WERI-Rb-1 (cell line): Measurements from ENCODE around the gene RILPL1.

Source experiments
- DNase-seq: peaks from one replicate; pipeline ENCODE4 v3.0.0-alpha.2; 2020
- H3K27ac ChIP-seq: fragments of 250-450 bp; sonication (Bioruptor Pico); 2 replicates; pipeline ENCODE4 v1.5.1; 2020; ENCODE audit warnings: mild to moderate bottlenecking, moderate library complexity
- H3K27me3 ChIP-seq: fragments of 250-450 bp; sonication (Bioruptor Pico); 2 replicates; pipeline ENCODE4 v1.5.1; 2021; ENCODE audit warnings: mild to moderate bottlenecking, low read depth, moderate library complexity; ENCODE audit not compliant: insufficient read depth, severe bottlenecking
- H3K36me3 ChIP-seq: fragments of 250-450 bp; sonication (Bioruptor Pico); 2 replicates; pipeline ENCODE4 v1.5.1; 2020; ENCODE audit warnings: mild to moderate bottlenecking, moderate library complexity
- H3K4me3 ChIP-seq: 2 replicates; pipeline ENCODE4 v1.5.1; 2011; ENCODE audit warnings: low read depth, mild to moderate bottlenecking, control low read depth, low read length
- H3K9me3 ChIP-seq: fragments of 250-450 bp; sonication (Bioruptor Pico); 2 replicates; pipeline ENCODE4 v1.5.1; 2021; ENCODE audit warnings: mild to moderate bottlenecking, moderate library complexity; ENCODE audit not compliant: severe bottlenecking
- CTCF ChIP-seq: IDR thresholded peaks from 2 replicates; pipeline ENCODE4 v1.5.1; 2011; ENCODE audit warnings: low read depth, mild to moderate bottlenecking, control low read depth, inconsistent platforms, low read length

RILPL1 gene

GRCh38 chr12:123524378-123524777 is 9.1 kb downstream of the RILPL1 start:
- Histone ChIP-seq H3K9me3 (no peaks in the 10 kb centered on the region), H3K36me3 (peaks cover 24% of the 10 kb centered on the region), H3K27me3 (no peaks in the 10 kb centered on the region), H3K27ac (no peak overlapping the region), H3K4me3 (no peak overlapping the region)
- TF ChIP-seq CTCF: no peak
- no peak for DNase-seq

- Histone ChIP-seq H3K27me3 (no peaks in the 10 kb centered on the region), H3K4me3 (no peak overlapping the region), H3K9me3 (no peaks in the 10 kb centered on the region), H3K27ac (no peak overlapping the region), H3K36me3 (peaks cover 25% of the 10 kb centered on the region)
- DNase-seq: no peak
- TF ChIP-seq CTCF: no peak
Observed at GRCh38 chr12:123523518-123523917, 10.0 kb downstream of the RILPL1 start.

- H3K4me3 ChIP-seq: no peak overlapping the region
- peaks cover 25% of the 10 kb centered on the region for H3K36me3 ChIP-seq
- H3K27ac ChIP-seq: no peak overlapping the region
- TF ChIP-seq CTCF: no peak
- H3K27me3 ChIP-seq: no peaks in the 10 kb centered on the region
- no peaks in the 10 kb centered on the region for H3K9me3 ChIP-seq
- no peak for DNase-seq
Observed at GRCh38 chr12:123522164-123522563, 11.4 kb downstream of the RILPL1 start.

- TF ChIP-seq CTCF: no peak
- H3K27me3 ChIP-seq: no peaks in the 10 kb centered on the region
- peaks cover 25% of the 10 kb centered on the region for H3K36me3 ChIP-seq
Observed at GRCh38 chr12:123520567-123521474, 12.7 kb downstream of the RILPL1 start.

GRCh38 chr12:123519141-123520001 is 14.1 kb downstream of the RILPL1 start:
- H3K27ac ChIP-seq: no peak overlapping the region
- no peak overlapping the region for H3K4me3 ChIP-seq
- TF ChIP-seq CTCF: no peak
- H3K9me3 ChIP-seq: no peaks in the 10 kb centered on the region
- peaks cover 25% of the 10 kb centered on the region for H3K36me3 ChIP-seq
- H3K27me3 ChIP-seq: no peaks in the 10 kb centered on the region
- no peak for DNase-seq

More at GRCh38 chr12:123520567-123521474, 12.7 kb downstream of the RILPL1 start:
- no peak for DNase-seq
- no peaks in the 10 kb centered on the region for H3K9me3 ChIP-seq
- H3K27ac ChIP-seq: no peak overlapping the region
- H3K4me3 ChIP-seq: no peak overlapping the region
